GM18511 (cell line): Measurements from ENCODE around the gene CLEC7A.

Experiments
- ATAC-seq: cut with Tn5 transposase; IDR thresholded peaks from one replicate; pipeline ENCODE4 v1.9.1; 2021; ENCODE audit warnings: mild to moderate bottlenecking, moderate library complexity; ENCODE audit not compliant: unreplicated experiment

CLEC7A gene

DNA sequence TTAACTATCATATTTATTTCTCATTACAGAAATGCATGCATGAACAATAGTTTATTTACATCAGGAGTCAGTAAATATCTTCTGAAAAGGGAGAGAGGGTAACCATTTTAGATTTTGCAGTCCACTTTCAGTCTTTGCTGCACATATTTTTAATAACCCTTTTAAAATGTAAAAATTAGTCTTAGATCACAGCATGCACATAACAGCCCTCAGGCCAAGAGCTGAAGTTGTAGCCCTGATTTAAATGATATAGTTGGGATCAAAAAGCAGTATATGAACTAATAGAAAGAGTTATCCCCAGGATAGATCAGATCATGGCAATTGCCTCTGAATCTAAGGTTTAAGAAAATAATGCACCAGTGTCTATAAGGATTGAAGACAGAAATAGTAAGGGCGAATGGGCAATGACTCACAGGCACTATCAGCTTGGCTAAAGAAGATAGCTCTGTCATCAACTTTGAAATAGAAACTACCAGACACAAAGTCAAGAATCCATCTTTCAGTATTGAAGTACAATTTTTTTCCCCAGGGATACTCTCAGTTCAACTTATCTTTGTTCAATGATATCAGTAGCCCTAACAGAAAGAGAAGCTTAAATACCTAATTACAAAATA lies 13.1 kb upstream of the CLEC7A start:
- ATAC-seq = no peak

- ATAC-seq = no peak
Measured at GRCh38 chr12:10140001-10140400, 10.0 kb upstream of the CLEC7A start.

GRCh38 chr12:10136637-10137205 lies 6.7 kb upstream of the CLEC7A start:
- no peak for ATAC-seq

GRCh38 chr12:10135126-10135525 lies 5.1 kb upstream of the CLEC7A start:
- ATAC-seq = no peak

- ATAC-seq = no peak
Measured at GRCh38 chr12:10132850-10133370, 2.9 kb upstream of the CLEC7A start.

- no peak for ATAC-seq
Measured at GRCh38 chr12:10131111-10131690, 1.2 kb upstream of the CLEC7A start.

DNA sequence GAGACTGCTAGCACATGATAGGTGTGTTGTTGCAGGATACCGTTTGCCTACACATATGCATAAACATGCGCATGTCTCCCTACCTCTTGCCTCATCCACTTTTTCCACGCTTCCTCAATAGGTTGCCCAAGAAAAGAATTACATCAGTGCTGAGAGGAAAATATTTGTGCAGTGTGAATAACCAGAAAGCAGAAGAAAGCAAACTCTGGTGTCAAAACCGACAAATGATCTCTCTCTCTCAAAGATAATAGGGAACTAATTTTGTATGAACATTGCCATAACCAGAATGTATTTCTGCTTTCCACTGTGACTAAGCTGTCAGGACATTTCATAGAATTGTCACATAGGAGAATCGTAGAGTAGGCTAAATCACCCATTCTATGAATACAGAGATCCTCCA lies 1.3 kb downstream of the CLEC7A start:
- ATAC-seq = no peak

DNA sequence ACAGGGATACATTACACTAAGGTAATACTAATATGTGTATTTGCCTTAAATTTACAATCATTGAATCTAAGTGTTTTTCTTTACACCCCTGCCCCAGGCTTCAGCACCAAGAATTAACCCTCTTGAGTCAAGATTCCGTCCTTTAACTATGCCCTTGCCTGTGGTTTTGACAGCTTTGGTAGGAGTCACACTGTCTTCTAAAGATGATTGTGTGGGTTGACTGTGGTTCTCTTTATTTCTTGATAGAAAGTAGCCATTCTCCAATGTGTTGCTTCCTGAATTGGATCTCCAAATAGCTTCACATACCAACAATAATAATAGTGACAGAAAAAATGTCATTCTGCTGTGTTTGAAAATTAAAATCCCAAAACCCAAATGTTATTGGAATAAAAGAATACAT lies 3.6 kb downstream of the CLEC7A start:
- ATAC-seq = no peak

- no peak for ATAC-seq
Measured at GRCh38 chr12:10122689-10123088, 7.3 kb downstream of the CLEC7A start.

GRCh38 chr12:10121278-10121677 lies 8.7 kb downstream of the CLEC7A start:
- no peak for ATAC-seq

GRCh38 chr12:10119066-10119465 lies 10.9 kb downstream of the CLEC7A start:
- no peak for ATAC-seq

- ATAC-seq = no peak
Measured at GRCh38 chr12:10115890-10116289, 14.1 kb downstream of the CLEC7A start.

DNA sequence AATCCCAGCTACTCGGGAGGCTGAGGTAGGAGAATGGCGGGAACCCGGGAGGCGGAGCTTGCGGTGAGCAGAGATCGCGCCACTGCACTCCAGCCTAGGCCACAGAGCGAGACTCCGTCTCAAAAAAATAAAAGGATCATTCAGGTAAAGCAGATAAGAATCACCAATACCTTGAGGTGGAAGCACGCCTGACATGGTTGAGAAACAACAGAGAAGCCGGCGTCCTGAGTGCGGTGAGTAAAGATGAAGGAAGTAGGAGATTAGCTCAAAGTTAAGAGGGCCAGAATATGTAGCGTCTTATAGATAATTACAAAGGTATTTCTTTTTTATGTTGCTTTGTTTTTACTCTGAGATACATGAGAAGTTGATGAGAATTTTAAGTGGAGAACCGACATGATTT lies 14.7 kb downstream of the CLEC7A start:
- no peak for ATAC-seq

DNA sequence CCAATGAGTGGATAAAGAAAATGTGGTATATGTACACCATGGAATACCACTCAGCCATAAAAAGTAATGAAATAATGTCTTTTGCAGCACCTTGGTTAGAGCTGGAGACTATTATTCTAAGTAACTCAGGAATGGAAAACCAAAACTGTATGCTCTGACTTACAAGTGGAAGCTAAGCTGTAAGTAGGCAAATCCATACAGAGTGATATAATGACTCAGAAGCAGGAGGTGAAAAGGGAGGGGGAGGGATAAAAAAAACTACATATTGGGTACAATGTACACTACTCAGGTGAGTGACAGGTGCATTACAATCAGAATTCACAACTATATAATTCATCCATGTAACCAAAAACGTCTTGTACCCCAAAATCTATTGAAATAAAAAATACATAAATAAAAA lies 16.1 kb downstream of the CLEC7A start:
- ATAC-seq = no peak

DNA sequence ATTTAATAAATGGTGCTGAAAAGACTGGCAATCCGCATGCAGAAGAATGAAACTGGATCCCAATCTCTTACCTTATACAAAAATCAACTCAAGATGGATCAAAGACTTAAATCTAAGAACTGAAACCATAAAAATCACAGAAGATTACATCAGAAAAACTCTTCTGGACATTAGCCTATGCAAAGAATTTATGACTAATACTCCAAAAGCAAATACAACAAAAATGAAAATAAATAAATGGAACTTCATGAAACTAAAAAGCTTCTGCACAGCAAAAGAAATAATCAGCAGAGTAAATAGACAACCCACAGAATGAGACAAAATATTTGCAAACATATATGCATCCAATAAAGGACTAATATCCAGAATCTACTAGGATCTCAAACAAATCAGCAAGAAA lies 16.9 kb downstream of the CLEC7A start:
- no peak for ATAC-seq

GRCh38 chr12:10111451-10111850 lies 18.5 kb downstream of the CLEC7A start:
- no peak for ATAC-seq

DNA sequence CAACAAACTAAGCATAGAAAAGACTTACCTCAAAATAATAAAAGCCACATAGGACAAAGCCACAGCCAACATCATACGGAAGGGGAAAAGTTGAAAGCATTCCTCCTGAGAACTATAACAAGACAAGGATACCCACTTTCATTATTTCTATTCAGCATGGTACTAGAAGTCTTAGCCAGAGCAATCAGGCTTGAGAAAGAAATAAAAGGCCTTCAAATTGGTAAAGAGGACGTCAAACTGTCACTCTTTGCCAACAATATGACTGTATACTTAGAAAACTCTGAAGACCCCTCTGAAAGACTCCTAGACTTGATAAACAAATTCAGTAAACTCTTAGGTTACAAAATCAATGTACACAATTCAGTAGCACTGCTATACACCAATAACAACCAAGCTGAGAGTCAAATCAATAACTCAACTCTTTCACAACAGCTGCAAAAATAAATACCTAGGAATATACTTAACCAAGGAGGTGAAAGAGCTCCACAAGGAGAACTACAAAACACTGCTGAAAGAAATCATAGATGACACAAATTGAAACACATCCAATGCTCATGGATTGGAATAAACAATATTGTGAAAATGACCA lies 19.6 kb downstream of the CLEC7A start:
- ATAC-seq = no peak

GRCh38 chr12:10102322-10102721 lies 27.7 kb downstream of the CLEC7A start:
- ATAC-seq = no peak

DNA sequence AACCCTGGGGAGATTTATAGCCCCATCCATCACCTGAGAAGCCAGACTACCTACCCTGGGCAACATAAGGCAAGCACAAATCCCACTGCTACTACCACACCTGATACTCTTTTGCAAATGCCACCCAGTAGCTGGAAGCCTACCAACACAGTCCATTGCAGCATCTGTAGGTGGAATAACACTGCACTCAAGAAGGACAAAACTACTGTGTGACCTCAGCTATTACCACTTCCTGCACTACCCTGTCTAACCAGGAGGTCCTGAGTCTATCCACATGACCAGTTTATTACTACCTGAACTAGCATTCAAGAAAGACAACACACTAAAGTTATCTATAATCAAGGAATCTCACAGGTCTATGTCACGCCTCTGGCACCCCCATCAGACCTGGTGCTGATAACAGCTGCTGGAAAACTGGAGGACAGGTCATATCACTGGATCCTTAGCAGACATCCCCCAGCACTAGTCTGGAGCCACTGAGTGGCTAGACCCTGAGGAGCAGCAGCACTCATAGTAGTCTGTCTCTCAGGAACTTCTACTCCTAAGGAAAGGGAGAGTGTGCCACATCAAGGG lies 28.3 kb downstream of the CLEC7A start:
- ATAC-seq = no peak

DNA sequence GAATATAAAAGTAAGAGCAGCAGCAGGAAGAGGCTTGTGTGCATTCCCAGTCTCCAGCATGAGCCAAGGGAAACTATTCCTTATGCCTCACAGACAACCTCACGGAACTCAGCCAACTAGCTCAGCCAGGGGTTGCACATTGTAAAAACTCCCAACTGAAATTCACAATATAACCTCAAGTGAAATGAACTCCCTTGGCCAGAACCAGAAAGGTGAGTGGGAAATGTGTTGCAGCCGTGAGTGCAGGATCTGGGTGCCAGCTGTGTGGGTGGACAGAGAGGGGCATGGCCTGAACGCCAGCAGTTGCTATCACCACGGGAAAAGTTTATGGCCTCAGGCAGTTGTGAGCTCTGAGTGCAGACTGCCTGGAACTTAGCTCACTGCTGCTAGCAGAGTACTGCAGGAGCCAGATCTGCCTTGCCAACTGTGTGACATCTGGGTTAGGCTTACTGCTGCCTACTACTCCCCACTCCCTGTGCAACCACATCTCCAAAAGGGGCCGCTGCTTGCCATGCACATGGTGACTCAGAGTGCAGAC lies 28.9 kb downstream of the CLEC7A start:
- no peak for ATAC-seq

DNA sequence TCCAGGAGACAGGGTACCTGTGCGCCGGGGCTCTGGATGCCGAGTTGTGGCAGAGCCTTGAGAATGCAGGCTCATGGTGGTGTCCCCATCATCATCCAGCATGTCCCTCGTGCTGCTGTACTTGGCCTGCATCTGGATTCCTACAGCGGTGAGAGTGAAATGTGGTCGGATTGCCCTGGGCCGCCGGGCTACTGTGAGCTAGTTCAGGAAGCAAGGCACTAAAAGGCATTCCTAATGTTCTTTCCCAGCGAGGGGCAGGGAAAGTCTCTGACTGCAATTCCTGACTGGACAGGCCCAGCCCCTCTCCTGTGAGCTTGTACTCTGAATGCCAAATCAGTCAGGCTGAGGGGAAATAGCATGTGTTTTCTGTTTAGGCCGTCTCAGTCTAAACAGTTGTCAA lies 31.2 kb downstream of the CLEC7A start, which contains the start of gene CLEC1A:
TSS of gene CLEC1A (minus strand) at position 195 of the 400 bp plus-strand sequence. CDS start at position 132, 63 bp downstream.
- no peak for ATAC-seq
